AG09319 (cell line): Measurements from ENCODE around the gene PGGT1B.

Experiments used
- DNase-seq: peaks from one replicate; pipeline ENCODE4 v3.0.0-alpha.2; 2010; ENCODE audit warnings: low read depth; ENCODE audit errors: extremely low read depth
- CTCF ChIP-seq: IDR thresholded peaks from 2 replicates; pipeline ENCODE4 v1.5.1; 2011; ENCODE audit warnings: low read depth, mild to moderate bottlenecking, inconsistent platforms, low read length, moderate library complexity

PGGT1B gene

GRCh38 chr5:115236599-115236998 is 26.1 kb downstream of the PGGT1B start:
- DNase-seq: no peak
- no peak for TF ChIP-seq CTCF

- TF ChIP-seq CTCF: no peak
- DNase-seq: no peak
These were observed 31.1 kb downstream of the PGGT1B start for GRCh38 chr5:115231598-115231997.

DNA sequence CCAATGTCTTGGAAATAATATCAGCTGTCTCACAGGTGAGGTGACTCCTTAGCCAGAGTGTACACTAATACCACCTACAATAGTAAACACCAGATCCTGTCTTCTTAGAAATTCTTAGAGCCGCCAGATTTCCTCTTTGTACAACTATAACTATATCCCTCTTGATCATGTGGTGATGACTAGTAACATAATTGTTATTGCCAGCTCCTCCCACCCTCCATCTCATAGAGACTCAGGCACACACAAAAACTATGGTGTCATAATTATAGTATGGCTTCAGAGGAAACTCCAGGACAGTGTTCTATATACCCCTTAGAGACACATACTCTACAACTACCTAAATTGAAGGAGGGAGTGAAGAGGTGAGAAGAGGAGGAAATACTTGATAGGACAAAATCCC is 33.1 kb downstream of the PGGT1B start:
- TF ChIP-seq CTCF: no peak
- DNase-seq: no peak

GRCh38 chr5:115227281-115227680 is 35.4 kb downstream of the PGGT1B start:
- no peak for TF ChIP-seq CTCF
- no peak for DNase-seq

DNA sequence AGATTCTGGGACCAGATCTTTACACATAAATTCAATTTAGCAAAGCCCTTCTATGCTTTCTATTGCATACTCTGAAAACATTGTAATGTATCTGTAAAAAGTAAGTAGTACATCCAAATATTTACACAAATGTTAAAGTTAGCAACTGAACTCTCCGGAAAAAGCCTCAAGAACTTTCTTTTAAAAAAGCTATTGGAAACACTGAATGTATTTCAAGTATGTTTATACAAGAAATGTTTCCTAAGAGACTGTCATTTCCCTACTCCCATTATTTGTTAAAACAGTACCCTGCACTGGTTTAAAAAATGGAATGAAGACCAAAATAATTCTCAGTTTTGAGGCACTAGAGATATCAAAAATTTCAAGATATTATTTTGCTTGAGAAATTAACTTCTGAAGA is 48.1 kb downstream of the PGGT1B start:
- no peak for DNase-seq

GRCh38 chr5:115209279-115209678 is 53.4 kb downstream of the PGGT1B start:
- no peak for DNase-seq
- no peak for TF ChIP-seq CTCF

More for the DNA sequence above, 48.1 kb downstream of the PGGT1B start:
- no peak for TF ChIP-seq CTCF

DNA sequence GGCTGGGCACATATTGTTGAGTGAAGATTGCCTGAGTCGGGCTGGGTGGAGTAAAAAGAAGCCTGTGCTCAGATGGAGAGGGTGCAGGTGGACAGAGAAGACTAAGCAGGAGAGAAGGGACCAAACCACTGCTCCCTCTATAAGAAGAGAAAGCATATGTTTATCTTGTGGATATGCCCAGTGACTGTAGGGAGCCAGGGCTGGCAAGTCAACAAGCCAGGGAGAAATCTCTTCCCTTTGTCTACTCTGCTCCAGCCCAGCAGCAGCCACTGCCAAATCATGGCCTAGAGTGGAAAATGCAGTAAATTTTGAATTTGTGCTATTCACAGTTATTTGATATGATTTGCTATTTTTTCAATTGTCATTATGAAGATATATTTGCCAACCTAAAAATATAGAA is 59.7 kb downstream of the PGGT1B start:
- no peak for TF ChIP-seq CTCF
- DNase-seq: no peak

DNA sequence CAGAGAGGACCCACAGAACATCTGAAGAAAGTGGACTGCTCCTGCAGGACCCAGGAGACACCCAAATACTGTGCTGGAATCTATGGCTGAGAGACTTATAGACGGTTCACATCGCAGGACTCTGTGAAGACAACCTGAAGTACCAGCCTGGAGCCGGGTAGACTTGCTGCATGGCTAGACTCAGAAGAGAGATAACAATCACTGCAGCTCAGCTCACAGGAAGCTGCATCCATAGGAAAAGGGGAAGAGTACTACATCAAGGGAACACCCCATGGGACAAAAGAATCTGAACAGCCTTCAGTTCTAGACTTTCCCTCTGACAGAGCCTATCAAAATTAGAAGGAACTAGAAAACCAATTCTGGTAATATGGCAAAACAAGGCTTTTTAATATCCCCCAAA is 66.5 kb downstream of the PGGT1B start:
- DNase-seq: no peak
- no peak for TF ChIP-seq CTCF
